Neural crest cell (in vitro differentiated cells): ENCODE results near the gene CR1L. TPM values are rescaled to one million over a fixed set of nuclear protein-coding genes. Genes with fewer than 3 reads are reported as not detected.

Experiments
- DNase-seq: peaks from one replicate; pipeline ENCODE4 v3.0.0; 2021; ENCODE audit warnings: low read depth, mixed read lengths, low spot score
- H3K27ac Mint-ChIP-seq: one replicate; pipeline ENCODE4 v1.8.0; 2021; ENCODE audit warnings: mild to moderate bottlenecking, mixed read lengths; ENCODE audit not compliant: unreplicated experiment
- H3K27me3 Mint-ChIP-seq: 2 replicates; pipeline ENCODE4 v1.8.0; 2021; ENCODE audit warnings: low read depth, mild to moderate bottlenecking, mixed read lengths
- H3K36me3 Mint-ChIP-seq: 2 replicates; pipeline ENCODE4 v1.8.0; 2021; ENCODE audit warnings: low read depth, mild to moderate bottlenecking, mixed read lengths
- H3K4me1 Mint-ChIP-seq: 2 replicates; pipeline ENCODE4 v1.8.0; 2021; ENCODE audit warnings: mixed read lengths
- H3K4me3 Mint-ChIP-seq: one replicate; pipeline ENCODE4 v1.8.0; 2021; ENCODE audit warnings: mild to moderate bottlenecking, mixed read lengths
- H3K9me3 Mint-ChIP-seq: 2 replicates; pipeline ENCODE4 v1.8.0; 2021; ENCODE audit warnings: mixed read lengths
- total RNA-seq: library from RNA; stranded (reverse); gene quantifications from 2 replicates; pipeline ENCODE4 v1.2.1, GENCODE V29; 2021
- TF ChIP-seq, protein P1 (sequence below): fragments of 200-600 bp; sonication (generic); conservative IDR thresholded peaks from 2 replicates; pipeline ENCODE4 v1.5.0; 2021; ENCODE audit warnings: antibody characterized with exemption, mild to moderate bottlenecking

Gene CR1L
- total RNA-seq, 1 donor from 2014 or later: not detected

GRCh38 chr1:207740207-207740606, 95.3 kb downstream of the CR1L start:
- H3K27me3 Mint-ChIP-seq: no peaks in the 10 kb centered on the region
- no peaks in the 10 kb centered on the region for H3K36me3 Mint-ChIP-seq
- H3K4me1 Mint-ChIP-seq: no peaks in the 10 kb centered on the region
- H3K27ac Mint-ChIP-seq: no peak overlapping the region
- H3K9me3 Mint-ChIP-seq: peaks cover 9% of the 10 kb centered on the region
- no peak overlapping the region for H3K4me3 Mint-ChIP-seq
- TF ChIP-seq, protein P1, sequence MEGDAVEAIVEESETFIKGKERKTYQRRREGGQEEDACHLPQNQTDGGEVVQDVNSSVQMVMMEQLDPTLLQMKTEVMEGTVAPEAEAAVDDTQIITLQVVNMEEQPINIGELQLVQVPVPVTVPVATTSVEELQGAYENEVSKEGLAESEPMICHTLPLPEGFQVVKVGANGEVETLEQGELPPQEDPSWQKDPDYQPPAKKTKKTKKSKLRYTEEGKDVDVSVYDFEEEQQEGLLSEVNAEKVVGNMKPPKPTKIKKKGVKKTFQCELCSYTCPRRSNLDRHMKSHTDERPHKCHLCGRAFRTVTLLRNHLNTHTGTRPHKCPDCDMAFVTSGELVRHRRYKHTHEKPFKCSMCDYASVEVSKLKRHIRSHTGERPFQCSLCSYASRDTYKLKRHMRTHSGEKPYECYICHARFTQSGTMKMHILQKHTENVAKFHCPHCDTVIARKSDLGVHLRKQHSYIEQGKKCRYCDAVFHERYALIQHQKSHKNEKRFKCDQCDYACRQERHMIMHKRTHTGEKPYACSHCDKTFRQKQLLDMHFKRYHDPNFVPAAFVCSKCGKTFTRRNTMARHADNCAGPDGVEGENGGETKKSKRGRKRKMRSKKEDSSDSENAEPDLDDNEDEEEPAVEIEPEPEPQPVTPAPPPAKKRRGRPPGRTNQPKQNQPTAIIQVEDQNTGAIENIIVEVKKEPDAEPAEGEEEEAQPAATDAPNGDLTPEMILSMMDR: no peak
- no peak for DNase-seq

GRCh38 chr1:207742850-207743555, 98.1 kb downstream of the CR1L start:
- H3K9me3 Mint-ChIP-seq: peaks cover 12% of the 10 kb centered on the region
- H3K36me3 Mint-ChIP-seq: no peaks in the 10 kb centered on the region
- no peak overlapping the region for H3K4me3 Mint-ChIP-seq
- TF ChIP-seq, protein P1: no peak
- no peaks in the 10 kb centered on the region for H3K4me1 Mint-ChIP-seq
- no peak overlapping the region for H3K27ac Mint-ChIP-seq
- no peaks in the 10 kb centered on the region for H3K27me3 Mint-ChIP-seq
- no peak for DNase-seq

DNA sequence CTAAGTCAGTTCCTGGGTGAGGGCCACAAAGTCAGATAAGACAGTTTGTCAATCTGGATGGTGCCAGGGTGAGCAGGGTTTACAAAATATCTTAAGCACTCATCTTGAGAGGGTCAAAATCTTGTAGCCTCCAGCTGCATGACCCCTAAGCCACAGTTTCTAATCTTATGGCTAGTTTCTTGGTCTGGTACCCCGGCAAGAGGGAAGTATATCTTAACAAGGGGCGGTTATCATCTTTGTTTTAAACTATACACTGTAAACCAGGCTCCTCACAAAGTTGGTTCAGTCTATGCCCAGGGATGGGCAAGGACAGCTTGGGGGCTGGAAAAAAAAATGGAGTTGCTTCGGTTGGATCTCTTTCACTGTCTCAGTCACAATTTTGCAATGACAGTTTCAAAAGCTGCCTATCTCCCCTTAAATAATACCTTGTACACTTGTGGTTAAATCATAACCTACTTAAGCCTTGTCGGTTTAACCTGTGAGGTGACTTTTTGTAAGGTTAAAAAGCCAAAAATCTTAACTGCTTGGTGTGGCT, 99.1 kb downstream of the CR1L start:
- DNase-seq: no peak
- no peaks in the 10 kb centered on the region for H3K4me1 Mint-ChIP-seq
- TF ChIP-seq, protein P1: no peak
- peaks cover 12% of the 10 kb centered on the region for H3K9me3 Mint-ChIP-seq
- no peaks in the 10 kb centered on the region for H3K27me3 Mint-ChIP-seq
- H3K27ac Mint-ChIP-seq: no peak overlapping the region
- no peak overlapping the region for H3K4me3 Mint-ChIP-seq
- H3K36me3 Mint-ChIP-seq: no peaks in the 10 kb centered on the region

- TF ChIP-seq, protein P1: no peak
- no peaks in the 10 kb centered on the region for H3K36me3 Mint-ChIP-seq
- peaks cover 12% of the 10 kb centered on the region for H3K9me3 Mint-ChIP-seq
- no peak overlapping the region for H3K4me3 Mint-ChIP-seq
- H3K27me3 Mint-ChIP-seq: no peaks in the 10 kb centered on the region
- peaks cover 4% of the 10 kb centered on the region for H3K4me1 Mint-ChIP-seq
- no peak for DNase-seq
- no peak overlapping the region for H3K27ac Mint-ChIP-seq
Observed at GRCh38 chr1:207745285-207745684, 100.4 kb downstream of the CR1L start.

GRCh38 chr1:207745839-207746767, 101.2 kb downstream of the CR1L start:
- Mint-ChIP-seq H3K4me3 (no peak overlapping the region), H3K36me3 (no peaks in the 10 kb centered on the region), H3K27me3 (no peaks in the 10 kb centered on the region), H3K4me1 (peaks cover 7% of the 10 kb centered on the region), H3K27ac (no peak overlapping the region), H3K9me3 (peaks cover 10% of the 10 kb centered on the region)
- TF ChIP-seq, protein P1: no peak
- no peak for DNase-seq
